Pons (tissue), 1 donor: ENCODE results near the gene OR5H14.
"Not testable (repeated sequence)": the region's sequence is repeated elsewhere in the genome, so short reads cannot be mapped to it uniquely, and the experiment has no call there.

Source experiments
- DNase-seq: peaks from one replicate; pipeline ENCODE4 v3.0.0-alpha.2; 2016; ENCODE audit warnings: low spot score

The OR5H14 gene

DNA sequence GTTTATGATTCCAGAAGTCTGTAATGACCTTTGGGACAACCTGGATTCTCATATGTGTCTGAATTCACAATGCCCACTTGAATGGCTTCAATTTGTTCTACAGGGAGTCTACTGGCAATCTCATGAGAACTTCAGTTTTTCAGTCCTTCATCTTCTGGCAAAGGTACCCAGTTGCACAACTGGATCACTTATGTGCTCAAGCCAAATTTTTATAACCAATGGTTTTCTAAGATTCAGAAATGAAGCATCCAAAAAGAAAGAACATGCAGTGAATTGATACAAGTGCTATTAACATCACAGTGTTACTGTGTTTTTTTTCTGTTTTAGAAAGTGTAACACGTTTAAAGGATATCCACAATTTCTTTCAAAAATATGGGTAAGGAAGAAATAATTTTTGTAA, at the start of gene OR5H14:
TSS of gene OR5H14 (plus strand) at position 301 of the 400 bp plus-strand sequence. CDS start 1,907 bp downstream, outside the sequence.
- DNase-seq: no peak

DNA sequence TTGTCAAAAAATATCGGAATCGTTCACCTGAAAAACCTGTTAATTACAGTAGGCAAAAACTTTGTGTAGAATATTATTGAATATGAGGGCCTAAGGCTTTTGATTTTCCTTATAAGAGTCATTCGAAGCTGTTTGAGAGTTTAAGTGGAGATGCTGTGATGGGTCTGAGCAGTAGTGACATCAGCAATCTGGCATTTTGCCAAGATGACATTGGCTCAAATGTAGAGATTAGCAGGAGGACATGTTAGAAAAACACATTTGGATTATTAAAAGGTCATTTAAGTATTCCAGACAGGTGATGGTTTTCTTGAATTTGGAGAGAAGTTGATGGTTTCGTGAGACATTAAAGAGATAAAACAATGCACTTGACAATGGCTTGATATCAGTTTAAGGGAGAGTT, 47.4 kb upstream of the OR5H14 start:
- DNase-seq: no peak

DNA sequence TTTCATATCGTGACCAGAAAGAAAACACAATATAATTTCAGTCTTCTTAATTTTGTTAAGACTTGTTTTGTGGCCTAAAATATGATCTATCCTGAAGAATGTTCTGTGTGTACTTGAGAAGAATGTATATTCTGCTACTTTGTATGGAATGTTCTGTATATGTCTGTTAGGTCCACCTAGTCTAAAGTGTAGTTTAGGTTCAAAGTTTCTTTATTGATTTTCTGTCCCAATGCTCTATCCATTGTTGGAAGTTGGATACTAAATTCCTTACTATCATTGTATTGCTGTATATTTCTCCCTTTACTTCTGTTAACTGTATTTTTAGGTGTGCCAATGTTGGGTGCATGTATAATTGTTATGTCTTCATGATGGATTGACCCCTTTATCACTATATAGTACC, 39.1 kb upstream of the OR5H14 start:
- no peak for DNase-seq

GRCh38 chr3:98109807-98110549, 37.3 kb upstream of the OR5H14 start:
- no peak for DNase-seq

DNA sequence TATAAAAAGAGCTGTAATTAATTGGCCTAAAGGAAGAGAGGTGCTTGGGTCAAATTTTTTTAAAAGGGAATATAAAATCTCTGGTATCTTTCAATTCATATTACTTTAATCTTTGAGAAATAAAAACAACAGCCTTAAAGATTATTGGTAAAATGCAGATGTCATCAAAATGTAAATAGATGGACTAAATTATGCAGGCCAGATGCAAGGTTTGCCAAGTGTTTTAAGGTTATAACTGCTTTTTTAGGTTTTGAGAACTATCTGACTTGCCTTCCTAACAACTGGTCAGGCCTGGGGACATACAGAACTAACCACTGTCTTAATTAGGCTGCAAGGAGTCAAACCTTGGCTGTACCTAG, 36.8 kb upstream of the OR5H14 start:
- no peak for DNase-seq

DNA sequence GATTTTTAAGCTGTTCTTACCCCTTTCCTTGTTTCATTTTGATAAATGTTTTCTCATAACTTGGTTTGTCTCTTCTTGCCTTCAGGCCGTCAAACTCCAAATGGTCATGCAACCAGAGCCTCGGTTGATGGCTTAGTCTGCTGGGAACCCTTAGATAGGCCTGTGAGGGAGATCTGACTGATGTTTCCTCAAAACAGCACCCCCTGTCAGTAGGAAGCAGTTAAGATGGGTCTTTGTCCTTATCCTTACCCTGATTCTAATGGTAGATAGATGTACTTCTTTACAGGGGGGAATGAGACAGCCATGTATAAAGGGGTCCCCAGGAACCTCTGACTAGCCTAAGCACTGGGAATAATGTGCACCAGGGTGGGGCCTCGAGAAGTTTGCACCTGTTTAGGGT, 33.0 kb upstream of the OR5H14 start:
- DNase-seq: no peak

DNA sequence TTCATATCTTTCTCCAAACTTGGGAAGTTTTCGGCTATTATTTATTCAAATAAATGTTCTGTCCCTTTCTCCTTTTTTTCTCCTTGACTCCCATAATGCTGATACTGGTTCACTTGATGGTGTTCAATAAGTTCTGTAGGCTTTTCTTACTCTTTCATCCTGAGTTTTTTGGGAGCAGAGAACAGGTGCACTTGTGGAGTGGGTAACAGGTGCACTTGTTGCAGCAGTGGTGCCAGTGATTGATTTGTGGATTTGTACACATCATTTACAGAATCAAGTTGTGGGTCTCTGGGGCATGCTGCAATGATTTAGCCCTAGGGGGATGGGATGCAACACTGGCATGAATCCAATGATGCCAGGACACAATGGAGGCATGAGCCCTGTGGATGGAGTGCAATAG, 31.6 kb upstream of the OR5H14 start:
- no peak for DNase-seq

- no peak for DNase-seq
Measured at GRCh38 chr3:98130421-98130820, 16.9 kb upstream of the OR5H14 start, which contains the start of gene OR5H1. Gene OR5H1, plus strand, starts transcription at chr3:98130721. Its CDS starts 1,977 bp downstream, at chr3:98132698.

DNA sequence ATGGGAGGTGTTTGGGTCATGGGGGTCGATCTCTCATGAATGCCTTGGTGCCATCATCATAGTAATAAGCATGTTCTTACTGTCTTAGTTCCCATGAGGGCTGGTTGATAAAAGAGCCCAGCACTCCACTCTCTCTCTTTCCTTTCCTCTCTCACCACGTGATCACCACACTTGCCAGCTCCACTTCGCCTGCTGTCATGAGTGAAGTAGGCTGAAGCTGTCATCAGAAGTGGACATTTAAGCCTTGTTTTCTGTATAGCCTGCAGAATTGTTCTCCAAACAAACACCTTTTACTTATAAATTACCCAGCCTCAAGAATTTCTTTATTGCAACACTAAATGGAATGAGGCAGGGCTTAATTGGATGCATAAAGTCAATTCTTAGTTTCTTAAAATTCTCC, 10.6 kb upstream of the OR5H14 start:
- peak; percentile 2 for DNase-seq

DNA sequence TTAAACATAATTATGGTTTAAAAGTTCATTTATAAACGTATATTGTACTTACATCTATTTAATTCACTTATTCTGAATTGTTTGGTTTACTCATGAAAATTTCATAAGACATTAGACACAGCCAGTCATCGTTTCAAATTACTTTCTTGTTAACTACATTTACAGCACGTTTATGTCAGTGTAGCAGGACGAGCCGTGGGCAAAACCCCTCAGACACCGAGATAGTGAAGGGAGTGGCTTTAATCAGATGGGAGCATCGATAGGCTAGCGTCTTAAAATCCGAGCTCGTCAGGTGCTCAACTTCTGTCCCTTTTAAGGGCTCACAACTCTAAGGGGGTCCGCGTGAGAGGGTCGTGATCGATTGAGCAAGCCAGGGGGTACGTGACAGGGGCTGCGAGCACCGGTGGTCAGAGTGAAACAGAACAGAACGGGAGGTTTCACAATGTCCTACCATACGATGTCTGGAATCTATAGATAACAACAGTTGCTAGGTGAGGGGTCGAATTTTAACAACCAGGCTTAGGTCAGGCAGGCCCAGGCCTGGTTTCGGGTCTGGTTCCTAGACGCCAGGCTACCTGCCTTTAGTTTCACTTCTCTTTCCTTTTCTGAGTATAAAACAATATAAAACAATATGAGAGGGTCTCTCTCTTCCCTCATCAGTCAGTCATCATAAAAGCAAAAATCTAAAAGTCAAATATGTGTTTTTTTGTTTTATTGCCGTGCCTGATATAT, 9.3 kb upstream of the OR5H14 start:
- DNase-seq: not testable (repeated sequence)

DNA sequence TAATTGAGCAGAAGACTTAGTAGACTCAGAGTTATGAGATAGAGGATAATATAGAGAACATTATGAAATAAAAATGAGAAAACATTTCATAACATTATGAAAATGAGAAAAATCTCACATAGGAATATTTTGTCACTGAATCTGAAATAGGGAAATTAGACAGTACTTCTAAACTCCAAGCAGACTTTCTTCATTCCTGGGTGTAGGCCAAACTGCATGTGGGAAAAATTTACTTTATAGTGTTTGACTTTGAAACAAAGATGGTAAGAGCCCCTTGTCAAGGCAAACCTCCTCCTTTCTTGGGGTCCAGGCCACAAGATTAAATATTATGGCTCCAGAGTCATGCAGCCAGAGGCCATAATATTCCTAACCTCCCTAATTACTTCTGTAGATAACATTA, 6.7 kb upstream of the OR5H14 start:
- no peak for DNase-seq

DNA sequence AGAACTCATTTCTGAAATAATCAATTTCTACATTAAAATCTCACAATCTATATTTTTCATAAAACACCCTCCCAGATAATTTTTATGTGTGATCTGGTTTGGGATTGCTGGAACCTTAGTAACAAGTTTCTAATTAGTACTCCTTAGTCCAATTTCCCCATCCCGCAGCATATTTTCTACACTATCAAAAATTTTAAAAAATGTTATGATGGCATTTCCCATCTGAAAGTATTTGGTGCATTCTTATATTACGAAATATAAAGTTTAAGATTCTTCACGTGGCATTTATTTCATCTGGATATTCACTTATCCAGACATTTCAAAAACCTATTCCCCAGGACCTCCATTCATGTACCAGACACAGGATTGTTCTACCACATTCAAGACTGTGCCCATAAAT, 1.5 kb downstream of the OR5H14 start:
- DNase-seq: no peak

GRCh38 chr3:98149456-98149855, 2.2 kb downstream of the OR5H14 start:
- not testable (repeated sequence) for DNase-seq

- DNase-seq: no peak
Measured at GRCh38 chr3:98151241-98151640, 4.0 kb downstream of the OR5H14 start.

GRCh38 chr3:98166396-98166795, 19.1 kb downstream of the OR5H14 start, which contains the start of gene OR5H15:
Gene OR5H15, plus strand, starts transcription at chr3:98166696. Its CDS starts 2,004 bp downstream, at chr3:98168700.
- DNase-seq: no peak

- DNase-seq: no peak
Measured at GRCh38 chr3:98171071-98171470, 23.8 kb downstream of the OR5H14 start.

DNA sequence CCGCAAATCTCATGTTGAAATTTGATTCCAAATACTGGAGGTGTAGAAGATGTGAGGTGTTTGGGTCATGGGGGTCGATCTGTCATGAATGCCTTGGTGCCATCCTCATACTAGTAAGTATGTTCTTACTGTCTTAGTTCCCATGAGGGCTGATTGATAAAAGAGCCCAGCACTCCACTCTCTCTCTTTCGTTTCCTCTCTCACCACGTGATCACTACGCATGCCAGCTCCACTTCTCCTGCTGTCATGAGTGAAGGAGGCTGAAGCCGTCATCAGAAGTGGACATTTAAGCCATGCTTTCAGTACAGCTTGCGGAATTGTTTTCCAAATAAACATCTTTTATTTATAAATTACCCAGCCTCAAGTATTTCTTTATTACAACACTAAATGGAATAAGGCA, 25.3 kb downstream of the OR5H14 start:
- DNase-seq: no peak

GRCh38 chr3:98180319-98180890, 33.1 kb downstream of the OR5H14 start:
- no peak for DNase-seq

- DNase-seq: no peak
Measured at GRCh38 chr3:98182196-98182595, 34.9 kb downstream of the OR5H14 start.

DNA sequence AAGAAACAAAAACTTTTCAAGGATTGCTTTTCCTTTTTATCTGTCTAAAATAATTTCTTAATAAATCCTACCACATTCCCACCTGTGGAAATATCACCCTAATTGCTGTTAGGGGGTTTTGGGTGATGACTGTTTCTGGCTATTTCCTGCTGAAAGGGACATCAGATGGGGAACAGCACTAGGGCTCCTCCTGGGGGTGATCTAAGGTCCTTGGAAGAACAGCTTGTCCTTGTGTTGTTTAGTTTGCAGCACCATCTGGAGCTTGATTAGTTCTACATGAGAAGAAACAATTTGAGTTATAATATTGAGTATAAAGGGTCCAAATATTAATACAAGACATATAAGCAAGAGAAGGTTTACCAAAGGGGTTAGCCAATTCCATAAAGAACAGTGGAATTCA, 37.9 kb downstream of the OR5H14 start:
- DNase-seq: no peak

GRCh38 chr3:98188545-98188944, 41.3 kb downstream of the OR5H14 start:
- peak; percentile 32 for DNase-seq

GRCh38 chr3:98190911-98191310, 43.6 kb downstream of the OR5H14 start:
- DNase-seq: not testable (repeated sequence)

- not testable (repeated sequence) for DNase-seq
Measured at GRCh38 chr3:98196293-98196692, 49.0 kb downstream of the OR5H14 start.
